ENCODE data around the gene SLC35E3.
"Not testable (repeated sequence)": the region's sequence is repeated elsewhere in the genome, so short reads cannot be mapped to it uniquely, and the experiment has no call there.

SLC35E3 gene

DNA sequence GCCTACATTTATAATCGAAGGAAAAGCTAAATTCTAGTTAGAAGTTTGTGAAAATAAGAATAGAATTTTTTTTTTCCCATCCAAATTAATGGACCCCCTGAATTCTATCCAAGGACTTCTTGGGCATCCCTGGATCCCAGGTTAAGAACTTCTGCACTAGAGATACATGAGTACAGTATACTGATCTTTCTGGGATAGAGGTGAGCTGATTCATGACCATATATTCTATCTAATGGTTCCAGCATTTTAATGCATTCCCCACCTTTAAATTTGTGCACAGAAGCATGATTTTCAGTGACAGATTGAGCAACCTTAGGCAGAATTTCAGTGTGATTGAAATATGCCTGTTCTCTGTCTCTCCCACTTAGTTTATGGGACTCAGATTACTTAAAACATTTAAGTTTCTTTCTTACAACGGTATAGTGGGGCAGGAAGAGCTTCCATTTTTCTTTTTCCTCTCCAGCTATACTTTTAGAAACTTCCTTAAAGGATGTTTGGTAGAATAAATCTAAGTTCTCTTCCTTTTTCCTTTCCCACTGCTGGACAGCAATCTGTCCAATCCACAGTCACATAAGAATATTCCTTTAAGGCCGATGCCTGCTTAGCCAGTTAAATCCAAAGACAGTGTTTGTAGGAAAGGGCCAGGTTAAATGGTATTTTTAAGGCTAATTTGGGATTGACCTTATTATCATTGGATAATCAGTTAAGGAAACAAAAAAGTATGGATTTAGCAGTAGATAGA lies 68.7 kb downstream of the SLC35E3 start:
- no peak for DNase-seq

DNA sequence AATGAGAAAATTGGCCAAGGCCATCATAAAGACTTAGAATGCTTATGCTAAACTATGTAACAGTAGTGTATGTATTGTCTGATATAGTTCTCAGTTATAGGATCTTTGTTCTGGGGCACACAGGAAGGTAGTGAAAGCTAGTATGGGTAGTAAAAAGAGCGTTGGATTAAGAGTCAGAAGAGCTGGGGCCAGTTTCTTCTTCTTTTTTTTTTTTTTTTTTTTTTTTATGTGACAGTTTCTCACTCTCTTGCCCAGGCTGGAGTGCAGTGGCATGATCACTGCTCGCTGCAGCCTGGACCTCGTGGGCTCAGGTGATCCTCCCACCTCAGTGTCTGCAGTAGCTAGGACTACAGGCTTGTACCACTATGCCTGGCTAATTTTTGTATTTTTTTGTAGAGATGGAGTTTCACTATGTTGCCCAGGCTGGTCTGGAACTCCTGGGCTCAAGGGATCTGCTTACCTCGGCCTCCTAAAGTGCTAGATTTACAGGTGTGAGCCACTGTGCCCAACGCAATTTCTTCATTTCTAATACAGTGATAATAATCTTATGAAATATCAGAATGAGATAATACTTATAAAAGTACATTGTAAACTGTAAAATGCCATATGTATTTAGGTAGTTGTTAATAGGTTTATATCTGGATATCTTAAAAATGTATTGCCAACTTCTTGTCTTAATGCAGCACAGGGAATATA lies 69.4 kb downstream of the SLC35E3 start:
- no peak for DNase-seq

DNA sequence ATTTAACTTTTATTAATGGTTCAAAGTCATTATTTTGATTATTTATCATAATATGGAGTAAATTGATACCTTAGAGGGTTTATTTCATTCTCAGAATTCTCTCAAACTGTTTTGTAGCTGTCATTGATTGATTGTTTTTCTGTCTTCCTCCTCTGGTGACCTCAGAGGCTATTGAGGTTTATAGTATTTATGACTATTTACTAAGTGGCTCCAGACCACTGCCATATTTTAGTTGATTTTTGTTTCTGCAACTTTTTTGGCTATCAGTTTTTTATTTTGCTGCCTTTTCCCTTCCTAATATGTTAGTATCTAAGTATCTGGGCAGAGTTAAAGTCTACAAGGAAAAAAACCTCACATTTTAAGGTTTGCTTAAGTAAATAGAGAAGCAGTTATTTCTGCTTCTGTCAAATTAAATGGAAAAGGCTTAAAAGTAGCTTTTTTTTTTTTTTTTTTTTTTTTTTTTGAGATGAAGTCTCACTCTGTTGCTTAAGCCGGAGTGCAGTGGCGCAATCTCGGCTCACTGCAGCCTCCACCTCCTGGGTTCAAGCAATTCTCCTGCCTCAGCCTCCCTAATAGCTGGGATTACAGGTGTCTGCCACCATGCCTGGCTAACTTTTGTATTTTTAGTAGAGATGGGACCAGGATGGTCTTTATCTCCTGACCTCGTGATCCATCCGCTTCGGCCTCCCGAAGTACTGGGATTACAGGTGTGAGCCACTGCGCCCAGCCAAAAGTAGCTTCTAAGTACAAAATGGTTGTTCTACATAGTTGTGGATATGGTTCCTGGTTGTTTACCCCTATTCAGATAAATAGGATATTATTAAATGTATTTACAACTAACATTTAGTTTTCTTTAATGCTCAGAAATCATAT lies 70.2 kb downstream of the SLC35E3 start:
- no peak for DNase-seq

DNA sequence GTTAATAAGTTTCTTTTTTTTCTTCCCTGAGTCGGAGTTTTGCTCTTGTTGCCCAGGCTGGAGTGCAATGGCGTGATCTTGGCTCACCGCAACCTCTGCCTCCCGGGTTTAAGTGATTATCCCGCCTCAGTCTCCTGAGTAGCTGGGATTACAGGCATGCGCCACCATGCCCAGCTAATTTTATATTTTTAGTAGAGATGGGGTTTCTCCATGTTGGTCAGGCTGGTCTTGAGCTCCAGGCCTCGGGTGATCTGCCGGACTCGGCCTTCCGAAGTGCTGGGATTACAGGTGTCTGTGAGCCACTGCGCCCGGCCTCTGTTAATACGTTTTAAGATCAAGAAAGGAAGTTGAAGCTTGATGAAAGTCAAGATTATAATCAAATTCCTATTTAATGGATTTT lies 73.5 kb downstream of the SLC35E3 start:
- not testable (repeated sequence) for DNase-seq

DNA sequence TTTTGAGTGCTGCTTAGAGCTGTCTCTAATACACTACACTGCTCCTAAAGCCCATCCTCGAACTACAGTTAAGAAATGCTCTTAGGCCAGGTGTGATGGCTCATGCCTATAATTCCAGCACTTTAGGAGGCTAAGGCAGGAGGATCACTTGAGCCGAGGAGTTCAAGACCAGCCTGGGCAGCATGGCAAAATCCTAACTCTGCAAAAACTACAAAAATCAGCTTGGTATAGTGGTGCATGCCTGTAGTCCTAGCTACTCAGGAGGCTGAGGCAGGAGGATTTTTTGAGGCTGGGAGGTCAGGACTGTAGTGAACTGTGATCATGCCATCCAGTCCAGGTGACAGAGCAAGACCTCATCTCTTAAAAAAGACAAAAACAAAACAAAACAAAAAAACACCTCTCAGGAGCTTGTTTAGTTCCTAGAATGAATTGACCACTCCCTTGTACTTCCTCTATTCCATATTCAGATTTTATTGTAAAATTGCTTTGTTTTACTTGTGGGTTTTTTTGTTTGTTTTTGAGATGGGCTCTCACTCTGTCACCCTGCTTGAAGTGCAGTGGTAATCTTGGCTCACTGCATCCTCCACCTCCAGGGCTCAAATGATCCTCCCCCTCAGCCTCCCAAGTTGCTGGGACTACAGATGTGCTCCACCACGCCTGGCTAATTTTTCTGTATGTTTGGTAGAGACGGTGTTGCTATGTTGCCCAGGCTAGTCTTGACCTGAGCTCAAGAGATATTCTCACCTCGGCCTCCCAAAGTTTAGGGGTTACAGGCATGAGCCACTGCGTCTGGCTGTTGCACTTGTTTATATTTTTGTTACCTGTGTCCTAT lies 75.6 kb downstream of the SLC35E3 start:
- no peak for DNase-seq

DNA sequence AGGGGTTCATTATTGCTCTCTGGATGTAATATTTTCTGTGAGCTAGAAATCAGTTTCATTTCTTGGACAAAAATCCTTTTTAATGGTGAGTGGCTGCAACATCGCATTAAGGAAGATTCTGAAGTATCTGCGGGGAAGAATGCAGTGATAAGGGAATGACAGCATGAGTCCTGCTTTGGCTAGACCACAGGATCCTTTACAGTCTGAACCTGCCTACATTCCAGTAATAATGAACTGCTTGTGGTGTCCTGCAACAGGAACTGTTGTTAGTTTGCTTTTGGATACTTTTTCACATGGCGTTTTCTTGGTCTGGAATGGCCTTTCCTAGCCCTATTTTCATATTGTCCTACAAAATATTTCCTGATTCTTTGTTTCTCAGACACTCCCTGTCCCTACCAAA lies 77.7 kb downstream of the SLC35E3 start:
- DNase-seq = no peak

DNA sequence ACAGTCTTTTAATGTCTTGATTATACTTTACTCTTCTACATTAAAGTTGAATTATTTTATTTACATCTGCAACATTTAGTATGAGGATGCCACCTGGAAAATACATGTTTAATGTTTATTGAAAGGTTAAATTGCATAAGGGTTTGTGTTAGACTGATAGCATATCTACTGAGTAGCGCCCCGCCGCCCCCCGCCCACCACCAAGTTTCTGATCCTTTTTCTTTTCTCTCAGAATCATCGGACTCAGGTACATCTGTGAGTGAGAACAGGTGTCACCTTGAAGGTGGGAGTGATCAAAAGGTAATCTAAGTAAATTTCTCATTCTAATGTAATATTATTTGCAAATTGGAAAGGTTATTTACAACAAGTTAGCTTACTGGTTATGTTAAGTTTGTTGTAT lies 78.2 kb downstream of the SLC35E3 start:
- no peak for DNase-seq

DNA sequence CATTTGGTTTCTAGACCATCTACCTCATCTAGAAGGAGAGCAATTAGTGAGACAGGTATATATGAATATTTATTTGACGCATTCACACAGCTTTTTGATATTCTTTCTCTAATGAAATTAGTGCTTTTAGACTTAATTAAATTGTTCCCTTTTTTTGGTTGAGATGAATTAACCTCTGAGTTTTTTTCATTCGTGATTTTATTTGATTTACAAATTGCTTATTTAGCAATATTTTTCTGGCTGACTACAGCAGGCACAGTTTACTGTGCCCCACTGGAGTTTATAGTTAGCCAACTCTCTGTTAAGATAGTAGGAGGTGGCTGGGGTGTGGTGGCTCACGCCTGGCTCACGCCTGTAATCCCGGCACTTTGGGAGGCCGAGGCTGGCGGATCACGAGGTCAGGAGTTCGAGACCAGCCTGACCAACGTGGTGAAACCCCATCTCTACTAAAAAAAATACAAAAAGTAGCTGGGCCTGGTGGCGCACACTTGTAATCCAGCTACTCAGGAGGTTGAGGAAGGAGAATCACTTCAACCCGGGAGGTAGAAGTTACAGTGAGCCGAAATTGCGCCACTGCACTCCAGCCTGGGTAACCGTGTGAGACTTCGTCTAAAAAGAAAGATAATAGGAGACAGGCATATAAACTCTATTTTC lies 78.7 kb downstream of the SLC35E3 start:
- no peak for DNase-seq

DNA sequence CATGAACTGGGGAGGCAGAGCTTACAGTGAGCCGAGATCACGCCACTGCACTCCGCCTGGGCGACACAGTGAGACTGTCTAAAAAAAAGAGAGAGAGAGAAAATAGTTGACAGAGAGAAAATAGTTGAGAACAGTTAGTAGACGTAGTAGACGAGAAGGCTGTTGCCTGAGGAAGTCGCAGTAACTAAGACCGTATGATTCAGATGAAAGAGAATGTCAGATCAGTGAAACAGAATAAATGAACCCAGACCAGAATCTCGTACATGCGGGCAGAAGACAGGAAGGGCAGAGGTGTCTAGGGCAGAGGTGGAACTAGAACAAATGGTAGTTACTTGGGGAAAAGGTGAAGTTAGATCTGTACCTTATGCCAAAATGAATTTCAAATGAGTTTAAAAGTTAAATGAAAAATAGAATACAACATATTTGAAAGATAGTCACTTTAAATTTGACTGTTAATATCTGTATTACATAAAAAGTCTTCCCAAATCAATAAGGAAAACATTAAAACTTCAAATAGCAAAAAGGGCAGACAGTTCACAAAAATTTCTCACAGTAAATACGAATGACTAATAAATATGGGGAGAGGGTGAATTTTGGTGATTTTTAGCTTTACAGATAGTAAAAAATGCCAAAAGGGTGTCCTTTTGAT lies 79.7 kb downstream of the SLC35E3 start:
- DNase-seq = no peak

DNA sequence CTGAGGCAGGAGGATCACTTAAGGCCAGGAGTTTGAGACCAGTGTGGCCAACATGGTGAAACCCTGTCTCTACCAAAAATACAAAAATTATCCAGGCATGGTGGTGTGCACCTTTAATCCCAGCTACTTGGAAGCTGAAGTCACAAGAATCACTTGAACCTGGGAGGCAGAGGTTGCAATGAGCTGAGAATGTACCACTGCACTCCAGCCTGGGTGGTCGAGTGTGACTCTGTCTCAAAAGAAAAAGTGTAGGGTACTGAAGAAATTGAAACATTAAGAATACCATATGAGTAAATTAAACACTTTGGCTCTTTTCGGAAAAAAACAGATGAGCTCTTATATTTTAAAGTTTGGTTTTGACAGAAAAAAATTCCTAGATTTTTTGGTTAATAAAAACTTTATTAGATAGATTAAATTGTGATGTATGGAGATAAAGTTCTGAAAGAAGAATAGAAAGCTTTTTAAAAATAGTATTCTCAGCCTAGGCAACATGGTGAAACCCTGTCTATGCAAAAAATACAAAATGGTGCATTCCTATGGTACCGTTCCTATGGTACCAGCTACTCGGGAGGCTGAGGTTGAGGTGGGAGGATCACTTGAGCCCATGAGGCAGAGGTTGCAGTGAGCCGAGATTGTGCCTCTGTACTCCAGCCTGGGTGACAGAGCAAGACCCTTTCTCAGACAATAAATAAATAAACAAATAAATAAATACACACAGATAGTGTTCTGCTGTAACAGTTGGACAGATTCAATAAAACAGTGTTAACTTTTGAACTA lies 82.1 kb downstream of the SLC35E3 start:
- DNase-seq = no peak

DNA sequence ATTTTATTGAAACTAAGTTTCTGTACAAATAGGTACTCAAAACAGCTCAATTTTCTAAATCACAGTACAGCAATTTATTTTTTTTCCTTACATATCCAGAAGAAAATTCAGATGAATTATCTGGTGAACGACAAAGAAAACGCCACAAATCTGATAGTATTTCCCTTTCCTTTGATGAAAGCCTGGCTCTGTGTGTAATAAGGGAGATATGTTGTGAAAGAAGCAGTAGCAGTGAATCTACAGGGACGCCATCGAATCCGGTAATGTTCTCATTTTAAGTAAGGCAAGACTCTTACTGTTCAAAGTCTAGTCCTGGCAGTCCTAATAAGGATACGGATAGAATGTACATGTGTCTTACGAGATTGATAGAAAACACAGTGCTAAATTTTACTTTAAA lies 82.7 kb downstream of the SLC35E3 start:
- DNase-seq = no peak
